Measurements from ENCODE around the gene PEAK3. TPM values are rescaled to one million over a fixed set of nuclear protein-coding genes. Genes with fewer than 3 reads are reported as not detected.

The PEAK3 gene
- total and polyA plus RNA-seq, 9 donors = 0.10 to 0.62 (median 0.26) TPM; not detected in 3

DNA sequence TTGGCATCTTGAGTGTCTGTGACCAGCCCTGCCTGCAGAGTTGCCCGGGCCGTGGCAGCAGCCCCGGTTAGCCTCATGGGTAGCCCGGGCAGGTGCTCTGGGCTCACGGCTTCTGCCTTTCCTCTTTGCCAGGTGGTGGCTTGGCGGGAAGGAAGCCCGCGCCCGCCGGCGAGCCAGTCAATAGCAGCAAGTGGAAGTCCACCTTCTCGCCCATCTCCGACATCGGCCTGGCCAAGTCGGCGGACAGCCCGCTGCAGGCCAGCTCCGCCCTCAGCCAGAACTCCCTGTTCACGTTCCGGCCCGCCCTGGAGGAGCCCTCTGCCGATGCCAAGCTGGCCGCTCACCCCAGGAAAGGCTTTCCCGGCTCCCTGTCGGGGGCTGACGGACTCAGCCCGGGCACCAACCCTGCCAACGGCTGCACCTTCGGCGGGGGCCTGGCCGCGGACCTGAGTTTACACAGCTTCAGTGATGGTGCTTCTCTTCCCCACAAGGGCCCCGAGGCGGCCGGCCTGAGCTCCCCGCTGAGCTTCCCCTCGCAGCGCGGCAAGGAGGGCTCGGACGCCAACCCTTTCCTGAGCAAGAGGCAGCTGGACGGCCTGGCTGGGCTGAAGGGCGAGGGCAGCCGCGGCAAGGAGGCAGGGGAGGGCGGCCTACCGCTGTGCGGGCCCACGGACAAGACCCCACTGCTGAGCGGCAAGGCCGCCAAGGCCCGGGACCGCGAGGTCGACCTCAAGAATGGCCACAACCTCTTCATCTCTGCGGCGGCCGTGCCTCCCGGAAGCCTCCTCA is 55.7 kb downstream of the PEAK3 start:
- TF ChIP-seq EP300 (IDR thresholded peaks at IDR 0.05) = no peak
- TF ChIP-seq, protein P1, sequence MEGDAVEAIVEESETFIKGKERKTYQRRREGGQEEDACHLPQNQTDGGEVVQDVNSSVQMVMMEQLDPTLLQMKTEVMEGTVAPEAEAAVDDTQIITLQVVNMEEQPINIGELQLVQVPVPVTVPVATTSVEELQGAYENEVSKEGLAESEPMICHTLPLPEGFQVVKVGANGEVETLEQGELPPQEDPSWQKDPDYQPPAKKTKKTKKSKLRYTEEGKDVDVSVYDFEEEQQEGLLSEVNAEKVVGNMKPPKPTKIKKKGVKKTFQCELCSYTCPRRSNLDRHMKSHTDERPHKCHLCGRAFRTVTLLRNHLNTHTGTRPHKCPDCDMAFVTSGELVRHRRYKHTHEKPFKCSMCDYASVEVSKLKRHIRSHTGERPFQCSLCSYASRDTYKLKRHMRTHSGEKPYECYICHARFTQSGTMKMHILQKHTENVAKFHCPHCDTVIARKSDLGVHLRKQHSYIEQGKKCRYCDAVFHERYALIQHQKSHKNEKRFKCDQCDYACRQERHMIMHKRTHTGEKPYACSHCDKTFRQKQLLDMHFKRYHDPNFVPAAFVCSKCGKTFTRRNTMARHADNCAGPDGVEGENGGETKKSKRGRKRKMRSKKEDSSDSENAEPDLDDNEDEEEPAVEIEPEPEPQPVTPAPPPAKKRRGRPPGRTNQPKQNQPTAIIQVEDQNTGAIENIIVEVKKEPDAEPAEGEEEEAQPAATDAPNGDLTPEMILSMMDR (IDR thresholded peaks at IDR 0.05) = no peak
- no peak for TF ChIP-seq POLR2A (IDR thresholded peaks at IDR 0.05)
- H3K4me1 ChIP-seq (ENCODE audit: insufficient read depth) = peaks cover 2% of the 10 kb centered on the region
- H3K36me3 ChIP-seq = no peaks in the 10 kb centered on the region
- H3K27ac ChIP-seq = no peak overlapping the region
- no peaks in the 10 kb centered on the region for H3K27me3 ChIP-seq
- no peak overlapping the region for H3K4me3 ChIP-seq
- no peak for DNase-seq
- intact Hi-C loops (cut with DNase I) = loop anchor here in 1 of 4 donors (5.0 kb wide), 1 partner anchor 64 kb away; the partner anchor contains the start of gene DOT1L
- H3K9me3 ChIP-seq = no peaks in the 10 kb centered on the region
- 90 to 92% (median 92%) methylated on average over 53 to 59 of the region's 59 CpGs for WGBS, 3 donors

DNA sequence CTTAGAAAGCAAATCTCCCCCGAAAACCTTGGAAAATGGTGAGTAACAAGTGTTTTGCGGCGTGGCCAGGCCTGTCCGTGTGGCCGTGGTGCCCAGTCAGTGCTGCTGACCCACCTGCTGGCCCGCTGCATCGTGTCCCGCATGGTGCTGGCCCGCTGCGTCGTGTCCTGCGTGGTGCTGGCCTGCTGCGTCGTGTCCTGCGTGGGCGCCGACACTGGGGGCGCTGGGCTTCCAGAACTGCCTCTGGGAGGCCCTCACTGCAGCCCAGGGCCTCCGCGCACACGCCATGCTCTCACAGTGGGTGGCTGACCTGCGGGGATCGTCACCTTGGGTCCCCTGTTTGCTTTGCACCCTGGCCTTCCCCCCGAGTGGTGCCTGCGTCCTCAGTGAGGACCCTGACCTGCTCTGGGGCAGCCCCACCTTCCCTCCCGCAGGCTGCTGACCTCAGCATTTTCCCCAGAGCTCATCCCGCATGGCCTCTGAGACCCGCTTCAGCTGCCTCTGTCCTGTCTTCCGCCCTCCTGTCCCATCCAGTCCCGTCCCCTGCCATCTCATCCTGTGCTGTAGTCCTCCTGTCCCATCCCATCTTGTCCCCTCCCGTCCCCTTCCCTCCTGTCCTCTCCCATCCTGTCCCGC is 56.4 kb downstream of the PEAK3 start:
- Histone ChIP-seq H3K27me3 (no peaks in the 10 kb centered on the region), H3K4me3 (no peak overlapping the region), H3K36me3 (no peaks in the 10 kb centered on the region), H3K4me1 (ENCODE audit: insufficient read depth) (peaks cover 2% of the 10 kb centered on the region), H3K27ac (no peak overlapping the region), H3K9me3 (no peaks in the 10 kb centered on the region)
- 91 to 93% (median 93%) methylated on average over 32 of the region's 32 CpGs for WGBS, 3 donors
- intact Hi-C loops (cut with DNase I) = loop anchor here in 1 of 4 donors (5.0 kb wide), 1 partner anchor 63 kb away; the partner anchor contains the start of gene DOT1L
- DNase-seq = no peak
- no peak for TF ChIP-seq EP300 (IDR thresholded peaks at IDR 0.05)
- TF ChIP-seq POLR2A (IDR thresholded peaks at IDR 0.05) = no peak
- TF ChIP-seq, protein P1 (IDR thresholded peaks at IDR 0.05) = no peak

DNA sequence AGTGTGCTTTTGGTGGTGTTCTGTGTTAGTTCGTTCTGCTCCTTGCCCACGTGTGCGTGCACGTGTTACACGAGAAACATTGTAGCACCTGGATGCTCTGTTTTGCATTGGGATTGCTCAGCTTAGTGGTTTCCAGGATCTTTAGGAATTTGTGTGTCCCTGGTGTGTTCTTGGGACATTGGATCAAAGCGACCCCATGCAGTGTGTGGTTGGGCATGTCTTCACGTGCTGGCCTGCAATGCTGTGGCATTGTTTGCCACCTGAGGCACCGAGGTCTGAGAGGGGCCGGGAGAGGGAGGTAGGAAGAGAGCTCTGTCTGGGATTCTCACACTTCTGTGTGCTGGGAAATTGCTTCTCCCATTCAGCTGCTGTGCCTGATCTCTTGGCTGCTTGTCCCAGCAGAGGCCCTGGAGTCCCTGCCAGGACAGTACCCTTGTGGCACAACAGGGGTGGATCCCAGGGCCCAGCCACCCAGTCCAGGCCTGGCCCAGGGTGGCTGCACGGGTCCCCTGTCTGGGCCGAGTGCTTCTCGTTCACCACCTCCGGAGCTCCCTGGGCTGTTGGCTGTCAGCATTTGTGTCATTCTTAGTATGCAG is 57.1 kb downstream of the PEAK3 start:
- intact Hi-C loops (cut with DNase I) = loop anchor here in 1 of 4 donors (5.0 kb wide), 1 partner anchor 63 kb away; the partner anchor contains the start of gene DOT1L
- no peak overlapping the region for H3K4me3 ChIP-seq
- H3K9me3 ChIP-seq = no peaks in the 10 kb centered on the region
- TF ChIP-seq EP300 (IDR thresholded peaks at IDR 0.05) (no peak), POLR2A (IDR thresholded peaks at IDR 0.05) (no peak)
- TF ChIP-seq, protein P1 (IDR thresholded peaks at IDR 0.05) = no peak
- H3K4me1 ChIP-seq (ENCODE audit: insufficient read depth) = peaks cover 2% of the 10 kb centered on the region
- no peaks in the 10 kb centered on the region for H3K36me3 ChIP-seq
- WGBS, 3 donors = 79 to 89% (median 80%) methylated on average over 13 of the region's 13 CpGs
- H3K27me3 ChIP-seq = no peaks in the 10 kb centered on the region
- H3K27ac ChIP-seq = no peak overlapping the region
- no peak for DNase-seq

MicroRNAs within 50 kb of the gene (microRNA counts, 767-probe panel; counts per million panel counts)
- 530 counts per million, percentile 78 among the panel's probes with 10 or more counts for microRNA hsa-miR-1227

Small RNA genes lying within 50 kb of the gene (microRNA-seq; reads per million reads assigned to microRNA genes)
- gene MIR1227 (0 to 1.9 (median 1.5) reads per million in 3 donors), gene MIR4321 (0 reads per million in 3 donors)

Small RNA genes lying within 50 kb of the gene (small RNA-seq; reads per million reads assigned to genes)
- gene MIR1227 = not detected

Other genes starting within 250 kb of the PEAK3 start
- gene MKNK2, start 230.9 kb downstream of the PEAK3 start, total RNA-seq = 100 to 1,000 TPM in 5 of 7 donors, 10 to 100 TPM in 2; 58.3 to 186 (median 122) TPM
- gene MKNK2, start 230.9 kb downstream of the PEAK3 start, polyA plus RNA-seq = 10 to 100 TPM; 22.1 to 69.5 TPM
- gene MOB3A, start 185.8 kb downstream of the PEAK3 start, total RNA-seq = 10 to 100 TPM; 16.6 to 61.5 (median 47.8) TPM
- gene MOB3A, start 185.8 kb downstream of the PEAK3 start, polyA plus RNA-seq = 10 to 100 TPM; 21.1 to 22.5 TPM
- gene IZUMO4, start 185.3 kb downstream of the PEAK3 start, total RNA-seq = 10 to 100 TPM in 5 of 7 donors, 1 to 10 TPM in 2; 4.5 to 24.5 (median 10.7) TPM
- gene IZUMO4, start 185.3 kb downstream of the PEAK3 start, polyA plus RNA-seq = 10 to 100 TPM in 1 of 2 donors, 1 to 10 TPM in 1; 1.8 to 31.7 TPM
- gene AP3D1, start 130.6 kb downstream of the PEAK3 start, total RNA-seq = 100 to 1,000 TPM in 1 of 7 donors, 10 to 100 TPM in 6; 36.7 to 102 (median 75.4) TPM
- 10 to 100 TPM; 43.5 to 49.9 TPM for gene AP3D1, start 130.6 kb downstream of the PEAK3 start, polyA plus RNA-seq
- gene DOT1L, start 118.2 kb downstream of the PEAK3 start, total RNA-seq = 10 to 100 TPM in 6 of 7 donors, 1 to 10 TPM in 1; 6.7 to 28.9 (median 21.3) TPM
- gene DOT1L, start 118.2 kb downstream of the PEAK3 start, polyA plus RNA-seq = 1 to 10 TPM; 2.4 to 5.4 TPM
- 10 to 100 TPM; 39.0 to 55.2 (median 46.8) TPM for gene PLEKHJ1, start 45.8 kb downstream of the PEAK3 start, total RNA-seq
- gene PLEKHJ1, start 45.8 kb downstream of the PEAK3 start, polyA plus RNA-seq = 10 to 100 TPM; 17.1 to 57.9 TPM
- gene SF3A2, start 45.4 kb downstream of the PEAK3 start, total RNA-seq = 100 to 1,000 TPM in 3 of 7 donors, 10 to 100 TPM in 4; 33.0 to 137 (median 89.8) TPM
- 10 to 100 TPM; 13.7 to 95.7 TPM for gene SF3A2, start 45.4 kb downstream of the PEAK3 start, polyA plus RNA-seq
- gene AMH, start 32.9 kb downstream of the PEAK3 start, total RNA-seq = 1 to 10 TPM in 6 of 7 donors, under 1 TPM in 1; 0.80 to 3.9 (median 1.3) TPM
- gene AMH, start 32.9 kb downstream of the PEAK3 start, polyA plus RNA-seq = 10 to 100 TPM in 1 of 2 donors, not detected in 1; 12.0 TPM
- under 1 TPM in 4 of 7 donors, not detected in 3; 0.30 to 0.92 (median 0.41) TPM for gene JSRP1, start 25.8 kb downstream of the PEAK3 start, total RNA-seq
- under 1 TPM in 1 of 2 donors, not detected in 1; 0.31 TPM for gene JSRP1, start 25.8 kb downstream of the PEAK3 start, polyA plus RNA-seq
- gene LINGO3, start 26.0 kb upstream of the PEAK3 start, total RNA-seq = not detected
- gene LINGO3, start 26.0 kb upstream of the PEAK3 start, polyA plus RNA-seq = not detected
- 100 to 1,000 TPM in 2 of 7 donors, 10 to 100 TPM in 5; 59.4 to 159 (median 79.6) TPM for gene LSM7, start 46.4 kb upstream of the PEAK3 start, total RNA-seq
- 100 to 1,000 TPM in 1 of 2 donors, 10 to 100 TPM in 1; 31.8 to 196 TPM for gene LSM7, start 46.4 kb upstream of the PEAK3 start, polyA plus RNA-seq
- 10 to 100 TPM; 33.5 to 66.6 (median 48.6) TPM for gene SPPL2B, start 46.5 kb upstream of the PEAK3 start, total RNA-seq
- 10 to 100 TPM in 1 of 2 donors, 1 to 10 TPM in 1; 1.5 to 39.7 TPM for gene SPPL2B, start 46.5 kb upstream of the PEAK3 start, polyA plus RNA-seq
- gene TMPRSS9, start 78.1 kb upstream of the PEAK3 start, total RNA-seq = under 1 TPM in 6 of 7 donors, not detected in 1; 0.07 to 0.51 (median 0.23) TPM
- under 1 TPM; 0.05 to 0.13 TPM for gene TMPRSS9, start 78.1 kb upstream of the PEAK3 start, polyA plus RNA-seq
- 10 to 100 TPM; 19.3 to 72.3 (median 61.6) TPM for gene TIMM13, start 145.4 kb upstream of the PEAK3 start, total RNA-seq
- gene TIMM13, start 145.4 kb upstream of the PEAK3 start, polyA plus RNA-seq = 10 to 100 TPM in 1 of 2 donors, 1 to 10 TPM in 1; 2.7 to 46.1 TPM
- gene LMNB2, start 174.8 kb upstream of the PEAK3 start, total RNA-seq = 10 to 100 TPM in 6 of 7 donors, 1 to 10 TPM in 1; 8.0 to 40.9 (median 25.6) TPM
- 10 to 100 TPM; 15.3 to 17.4 TPM for gene LMNB2, start 174.8 kb upstream of the PEAK3 start, polyA plus RNA-seq
- 100 to 1,000 TPM in 2 of 7 donors, 10 to 100 TPM in 5; 47.0 to 414 (median 73.9) TPM for gene GADD45B, start 194.0 kb upstream of the PEAK3 start, total RNA-seq
- gene GADD45B, start 194.0 kb upstream of the PEAK3 start, polyA plus RNA-seq = 100 to 1,000 TPM in 1 of 2 donors, 10 to 100 TPM in 1; 17.8 to 120 TPM